OCI-LY1 (cell line): ENCODE measurements around the gene TMEM244.

Experiments
- H2AFZ ChIP-seq: fragments of 200-600 bp; sonication (generic), shearing (Covaris generic); 2 replicates; pipeline ENCODE4 v1.6.0; 2014; ENCODE audit warnings: antibody characterized with exemption, mild to moderate bottlenecking, low read length
- H3F3A ChIP-seq: fragments of 200-600 bp; sonication (generic), shearing (Covaris generic); 2 replicates; pipeline ENCODE4 v1.6.0; 2014; ENCODE audit warnings: mild to moderate bottlenecking, antibody characterized with exemption, low read length, moderate library complexity; ENCODE audit not compliant: insufficient read depth
- H3K27ac ChIP-seq: fragments of 200-600 bp; sonication (generic); 2 replicates; pipeline ENCODE4 v1.5.1; 2014; ENCODE audit warnings: low read length, mixed run types, mild to moderate bottlenecking, low read depth; ENCODE audit not compliant: poor library complexity, severe bottlenecking
- H3K27me3 ChIP-seq: fragments of 200-600 bp; sonication (generic); 2 replicates; pipeline ENCODE4 v1.6.0; 2014; ENCODE audit warnings: antibody characterized with exemption, mild to moderate bottlenecking, low read length, moderate library complexity; ENCODE audit not compliant: insufficient read depth
- H3K36me3 ChIP-seq: fragments of 200-600 bp; sonication (generic); 2 replicates; pipeline ENCODE4 v1.6.1; 2014; ENCODE audit warnings: mild to moderate bottlenecking, antibody characterized with exemption, low read length, moderate library complexity, mixed read lengths; ENCODE audit not compliant: insufficient read depth
- H3K4me1 ChIP-seq: fragments of 200-600 bp; sonication (generic); 2 replicates; pipeline ENCODE4 v1.5.1; 2014; ENCODE audit warnings: mild to moderate bottlenecking, low read length, moderate library complexity; ENCODE audit not compliant: insufficient read depth, severe bottlenecking
- H3K4me2 ChIP-seq: fragments of 200-600 bp; sonication (generic), shearing (Covaris generic); 2 replicates; pipeline ENCODE4 v1.6.1; 2014; ENCODE audit warnings: low read length
- H3K4me3 ChIP-seq: fragments of 200-600 bp; sonication (generic); 2 replicates; pipeline ENCODE4 v1.5.1; 2014; ENCODE audit warnings: low read length, low read depth, mild to moderate bottlenecking, mixed read lengths; ENCODE audit not compliant: poor library complexity, severe bottlenecking
- H3K79me2 ChIP-seq: fragments of 200-600 bp; shearing (Covaris generic); 2 replicates; pipeline ENCODE4 v1.6.1; 2016; ENCODE audit warnings: mixed run types, low read length, mixed read lengths; ENCODE audit not compliant: insufficient read depth
- H3K9ac ChIP-seq: fragments of 200-600 bp; sonication (generic), shearing (Covaris generic); 2 replicates; pipeline ENCODE4 v1.6.1; 2014; ENCODE audit warnings: mild to moderate bottlenecking, low read length, mixed read lengths
- H3K9me2 ChIP-seq: fragments of 200-600 bp; sonication (generic), shearing (Covaris generic); 2 replicates; pipeline ENCODE4 v1.6.1; 2014; ENCODE audit warnings: low read depth, mild to moderate bottlenecking, low read length, mixed read lengths
- H3K9me3 ChIP-seq: fragments of 200-600 bp; shearing (Covaris generic); 2 replicates; pipeline ENCODE4 v1.6.1; 2014; ENCODE audit warnings: low read length, mixed read lengths
- H4K20me1 ChIP-seq: fragments of 200-600 bp; sonication (generic), shearing (Covaris generic); 2 replicates; pipeline ENCODE4 v1.6.0; 2016; ENCODE audit warnings: mild to moderate bottlenecking, low read length; ENCODE audit not compliant: insufficient read depth
- CTCF ChIP-seq: fragments of 200-600 bp; sonication (generic), shearing (Covaris generic); IDR thresholded peaks from 2 replicates; pipeline ENCODE4 v1.5.1; 2017; ENCODE audit warnings: mild to moderate bottlenecking, antibody characterized with exemption, low read length, moderate library complexity, mixed read lengths
- EZH2 ChIP-seq: fragments of 200-600 bp; sonication (generic), shearing (Covaris generic); IDR thresholded peaks from 2 replicates; pipeline ENCODE4 v1.8.0; 2017; ENCODE audit warnings: borderline replicate concordance, mixed run types, mild to moderate bottlenecking, antibody characterized with exemption, low read length, moderate library complexity, mixed read lengths

The TMEM244 gene

GRCh38 chr6:129865013-129865412, 3.9 kb upstream of the TMEM244 start:
- Histone ChIP-seq H4K20me1 (no peaks in the 10 kb centered on the region), H3K4me2 (no peak overlapping the region), H3K79me2 (no peaks in the 10 kb centered on the region), H3K9ac (no peak overlapping the region), H3F3A (no peaks in the 10 kb centered on the region), H2AFZ (no peak overlapping the region), H3K4me3 (no peak overlapping the region), H3K4me1 (no peaks in the 10 kb centered on the region), H3K36me3 (no peaks in the 10 kb centered on the region), H3K27ac (no peak overlapping the region), H3K9me2 (no peaks in the 10 kb centered on the region), H3K27me3 (no peaks in the 10 kb centered on the region), H3K9me3 (no peaks in the 10 kb centered on the region)
- TF ChIP-seq EZH2 (no peak), CTCF (no peak)

GRCh38 chr6:129863664-129864063, 2.5 kb upstream of the TMEM244 start:
- no peak overlapping the region for H3K27ac ChIP-seq
- H4K20me1 ChIP-seq: no peaks in the 10 kb centered on the region
- H3F3A ChIP-seq: no peaks in the 10 kb centered on the region

GRCh38 chr6:129859524-129859923, 1.6 kb downstream of the TMEM244 start:
- Histone ChIP-seq H3K4me3 (no peak overlapping the region), H3K4me2 (no peak overlapping the region), H3K9ac (no peak overlapping the region), H3K27ac (no peak overlapping the region), H3F3A (no peaks in the 10 kb centered on the region), H3K27me3 (no peaks in the 10 kb centered on the region), H3K4me1 (no peaks in the 10 kb centered on the region), H3K36me3 (no peaks in the 10 kb centered on the region), H4K20me1 (no peaks in the 10 kb centered on the region), H3K79me2 (no peaks in the 10 kb centered on the region), H3K9me3 (no peaks in the 10 kb centered on the region), H2AFZ (no peak overlapping the region), H3K9me2 (no peaks in the 10 kb centered on the region)
- TF ChIP-seq EZH2 (no peak), CTCF (no peak)

More at GRCh38 chr6:129863664-129864063, 2.5 kb upstream of the TMEM244 start:
- Histone ChIP-seq H3K27me3 (no peaks in the 10 kb centered on the region), H3K4me1 (no peaks in the 10 kb centered on the region), H3K4me3 (no peak overlapping the region), H3K9me3 (no peaks in the 10 kb centered on the region), H2AFZ (no peak overlapping the region), H3K9me2 (no peaks in the 10 kb centered on the region), H3K9ac (no peak overlapping the region), H3K36me3 (no peaks in the 10 kb centered on the region), H3K79me2 (no peaks in the 10 kb centered on the region), H3K4me2 (no peak overlapping the region)
- TF ChIP-seq EZH2: no peak
- TF ChIP-seq CTCF: no peak
